ENCODE measurements around the gene GPR171. TPM values are rescaled to one million over a fixed set of nuclear protein-coding genes. Genes with fewer than 3 reads are reported as not detected.

The GPR171 gene
- total RNA-seq, 1 donor from 2014 or later: not detected

GRCh38 chr3:151159806-151160205 is 43.2 kb downstream of the GPR171 start:
- H3K36me3 ChIP-seq: peaks cover 3% of the 10 kb centered on the region
- no peak overlapping the region for H3K4me3 Mint-ChIP-seq
- H3K9me3 Mint-ChIP-seq: no peaks in the 10 kb centered on the region
- H3K79me2 ChIP-seq (ENCODE audit: low read depth): no peaks in the 10 kb centered on the region
- no peak overlapping the region for H3K4me3 ChIP-seq
- peaks cover 8% of the 10 kb centered on the region for H3K4me1 Mint-ChIP-seq
- no peaks in the 10 kb centered on the region for H3K9me3 ChIP-seq (ENCODE audit: low read depth)
- no peak overlapping the region for H2AFZ ChIP-seq (replicated peaks)
- H3K4me1 ChIP-seq: peaks cover 11% of the 10 kb centered on the region
- no peaks in the 10 kb centered on the region for H4K20me1 ChIP-seq (ENCODE audit: low read depth)
- H3K27me3 ChIP-seq: no peaks in the 10 kb centered on the region
- DNase-seq (ENCODE audit: low spot score): no peak
- no peaks in the 10 kb centered on the region for H3K27me3 Mint-ChIP-seq (ENCODE audit: insufficient read depth, low read depth)
- H3K27ac Mint-ChIP-seq: no peak overlapping the region
- peaks cover 7% of the 10 kb centered on the region for H3F3A ChIP-seq (ENCODE audit: low read depth)
- peaks cover 10% of the 10 kb centered on the region for H3K36me3 Mint-ChIP-seq
- H3K9ac ChIP-seq: no peak overlapping the region
- no peak overlapping the region for H3K27ac ChIP-seq
- no peak overlapping the region for H3K4me2 ChIP-seq
- TF ChIP-seq EZH2 (IDR thresholded peaks at IDR 0.05): no peak
- TF ChIP-seq CTCF (IDR thresholded peaks at IDR 0.05): no peak
- no peak for TF ChIP-seq EZH2phosphoT487 (IDR thresholded peaks at IDR 0.05)

- H3K9ac ChIP-seq: no peak overlapping the region
- peaks cover 8% of the 10 kb centered on the region for H3K4me1 Mint-ChIP-seq
- peaks cover 10% of the 10 kb centered on the region for H3K36me3 Mint-ChIP-seq
- TF ChIP-seq CTCF (IDR thresholded peaks at IDR 0.05) (peak; percentile 73), EZH2phosphoT487 (IDR thresholded peaks at IDR 0.05) (no peak), EZH2 (IDR thresholded peaks at IDR 0.05) (no peak)
- H3K27me3 ChIP-seq: no peaks in the 10 kb centered on the region
- no peak overlapping the region for H3K4me3 ChIP-seq
- peaks cover 3% of the 10 kb centered on the region for H3K36me3 ChIP-seq
- no peak overlapping the region for H3K4me2 ChIP-seq
- no peaks in the 10 kb centered on the region for H4K20me1 ChIP-seq (ENCODE audit: low read depth)
- no peak overlapping the region for H2AFZ ChIP-seq (replicated peaks)
- H3F3A ChIP-seq (ENCODE audit: low read depth): peaks cover 7% of the 10 kb centered on the region
- no peak overlapping the region for H3K27ac ChIP-seq
- H3K9me3 ChIP-seq (ENCODE audit: low read depth): no peaks in the 10 kb centered on the region
- H3K4me1 ChIP-seq: peaks cover 13% of the 10 kb centered on the region
- H3K4me3 Mint-ChIP-seq: no peak overlapping the region
- no peaks in the 10 kb centered on the region for H3K9me3 Mint-ChIP-seq
- DNase-seq (ENCODE audit: low spot score): peak; percentile 85
- H3K79me2 ChIP-seq (ENCODE audit: low read depth): no peaks in the 10 kb centered on the region
- peaks cover 2% of the 10 kb centered on the region for H3K27me3 Mint-ChIP-seq (ENCODE audit: insufficient read depth, low read depth)
- no peak overlapping the region for H3K27ac Mint-ChIP-seq
Measured at GRCh38 chr3:151156618-151157216, 46.3 kb downstream of the GPR171 start.

GRCh38 chr3:151155409-151156128 is 47.4 kb downstream of the GPR171 start:
- no peaks in the 10 kb centered on the region for H3K27me3 ChIP-seq
- H3K4me1 ChIP-seq: peaks cover 13% of the 10 kb centered on the region
- peaks cover 8% of the 10 kb centered on the region for H3K4me1 Mint-ChIP-seq
- H3F3A ChIP-seq (ENCODE audit: low read depth): peaks cover 7% of the 10 kb centered on the region
- peak overlapping the region; percentile 14 for H3K27ac ChIP-seq
- H3K36me3 ChIP-seq: peaks cover 3% of the 10 kb centered on the region
- no peak for TF ChIP-seq CTCF (IDR thresholded peaks at IDR 0.05)
- no peak for TF ChIP-seq EZH2 (IDR thresholded peaks at IDR 0.05)
- peaks cover 11% of the 10 kb centered on the region for H3K36me3 Mint-ChIP-seq
- no peak overlapping the region for H3K4me3 Mint-ChIP-seq
- H3K9me3 Mint-ChIP-seq: no peaks in the 10 kb centered on the region
- H3K27me3 Mint-ChIP-seq (ENCODE audit: insufficient read depth, low read depth): peaks cover 2% of the 10 kb centered on the region
- DNase-seq (ENCODE audit: low spot score): peak; percentile 42
- H4K20me1 ChIP-seq (ENCODE audit: low read depth): no peaks in the 10 kb centered on the region
- H3K9ac ChIP-seq: no peak overlapping the region
- no peaks in the 10 kb centered on the region for H3K9me3 ChIP-seq (ENCODE audit: low read depth)
- no peak overlapping the region for H3K4me3 ChIP-seq
- no peak overlapping the region for H2AFZ ChIP-seq (replicated peaks)
- no peak overlapping the region for H3K27ac Mint-ChIP-seq
- no peak overlapping the region for H3K4me2 ChIP-seq
- no peaks in the 10 kb centered on the region for H3K79me2 ChIP-seq (ENCODE audit: low read depth)
